Stomach (tissue), 4 donors: Measurements from ENCODE around the gene DNAJC30.

ENCODE experiments used
- POLR2AphosphoS5 ChIP-seq, 3 donors: sonication (generic); formaldehyde crosslinking; IDR thresholded peaks; one replicate each; pipeline ENCODE4 v1.6.1; 2016; ENCODE audit warnings: antibody characterized with exemption in 3 of 3
- TF ChIP-seq, protein P1 (sequence below), 7 experiments: fragments of 450-650 bp in 4 of 7; fragments of 200-600 bp in 3 of 7; sonication (generic) in 3 of 7; IDR thresholded peaks; one replicate each; pipeline ENCODE4 v1.5.1; 2016 to 2019; ENCODE audit warnings: antibody characterized with exemption in 7 of 7, control low read depth in 2 of 7, mild to moderate bottlenecking in 1 of 7

DNA sequence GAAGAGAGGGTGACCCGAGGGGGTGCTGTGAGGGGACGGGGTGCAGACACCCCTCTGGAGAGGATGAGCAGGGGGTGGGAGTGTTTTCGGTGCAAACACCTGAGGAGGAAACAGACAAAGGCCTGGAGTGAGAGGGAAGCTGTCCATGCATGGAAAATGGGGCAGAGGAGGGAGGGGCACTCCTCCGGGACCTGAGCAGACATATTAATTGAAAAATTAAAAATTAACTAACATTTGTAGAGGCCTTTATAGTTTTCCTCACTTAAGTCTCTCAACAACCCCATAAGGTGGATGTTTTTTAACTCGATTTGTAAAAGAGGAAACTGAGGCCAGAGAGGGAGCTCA is 14.4 kb downstream of the DNAJC30 start:
- TF ChIP-seq, protein P1, sequence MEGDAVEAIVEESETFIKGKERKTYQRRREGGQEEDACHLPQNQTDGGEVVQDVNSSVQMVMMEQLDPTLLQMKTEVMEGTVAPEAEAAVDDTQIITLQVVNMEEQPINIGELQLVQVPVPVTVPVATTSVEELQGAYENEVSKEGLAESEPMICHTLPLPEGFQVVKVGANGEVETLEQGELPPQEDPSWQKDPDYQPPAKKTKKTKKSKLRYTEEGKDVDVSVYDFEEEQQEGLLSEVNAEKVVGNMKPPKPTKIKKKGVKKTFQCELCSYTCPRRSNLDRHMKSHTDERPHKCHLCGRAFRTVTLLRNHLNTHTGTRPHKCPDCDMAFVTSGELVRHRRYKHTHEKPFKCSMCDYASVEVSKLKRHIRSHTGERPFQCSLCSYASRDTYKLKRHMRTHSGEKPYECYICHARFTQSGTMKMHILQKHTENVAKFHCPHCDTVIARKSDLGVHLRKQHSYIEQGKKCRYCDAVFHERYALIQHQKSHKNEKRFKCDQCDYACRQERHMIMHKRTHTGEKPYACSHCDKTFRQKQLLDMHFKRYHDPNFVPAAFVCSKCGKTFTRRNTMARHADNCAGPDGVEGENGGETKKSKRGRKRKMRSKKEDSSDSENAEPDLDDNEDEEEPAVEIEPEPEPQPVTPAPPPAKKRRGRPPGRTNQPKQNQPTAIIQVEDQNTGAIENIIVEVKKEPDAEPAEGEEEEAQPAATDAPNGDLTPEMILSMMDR (IDR thresholded peaks at IDR 0.05): no peak
- no peak for TF ChIP-seq POLR2AphosphoS5 (IDR thresholded peaks at IDR 0.05)
